ENCODE results near the gene KMT2E.

- TF ChIP-seq POLR2A (IDR thresholded peaks at IDR 0.05; ENCODE audit: low read depth, low read length), result no peak
- TF ChIP-seq POLR2AphosphoS5 (IDR thresholded peaks at IDR 0.05; ENCODE audit: low read depth, low read length), result no peak
- no peak for TF ChIP-seq TAF1 (IDR thresholded peaks at IDR 0.05; ENCODE audit: borderline replicate concordance, low read depth, low read length)
Observed at GRCh38 chr7:105125745-105126144, 111.7 kb downstream of the KMT2E start.

Measured in GM12892 (cell line).